GM19468 (cell line): ENCODE results near the gene SLC25A52.
A peak's percentile ranks its signal among the peaks of the same experiment; 100 is the strongest.
"Not testable (repeated sequence)": the region's sequence is repeated elsewhere in the genome, so short reads cannot be mapped to it uniquely, and the experiment has no call there.

Experiments
- ATAC-seq: cut with Tn5 transposase; IDR thresholded peaks from one replicate; pipeline ENCODE4 v1.9.1; 2021; ENCODE audit warnings: mild to moderate bottlenecking, moderate library complexity, moderate number of reproducible peaks; ENCODE audit not compliant: unreplicated experiment; ENCODE audit errors: extremely low read depth

SLC25A52 gene, protein sequence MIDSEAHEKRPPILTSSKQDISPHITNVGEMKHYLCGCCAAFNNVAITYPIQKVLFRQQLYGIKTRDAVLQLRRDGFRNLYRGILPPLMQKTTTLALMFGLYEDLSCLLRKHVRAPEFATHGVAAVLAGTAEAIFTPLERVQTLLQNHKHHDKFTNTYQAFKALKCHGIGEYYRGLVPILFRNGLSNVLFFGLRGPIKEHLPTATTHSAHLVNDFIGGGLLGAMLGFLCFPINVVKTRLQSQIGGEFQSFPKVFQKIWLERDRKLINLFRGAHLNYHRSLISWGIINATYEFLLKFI

DNA sequence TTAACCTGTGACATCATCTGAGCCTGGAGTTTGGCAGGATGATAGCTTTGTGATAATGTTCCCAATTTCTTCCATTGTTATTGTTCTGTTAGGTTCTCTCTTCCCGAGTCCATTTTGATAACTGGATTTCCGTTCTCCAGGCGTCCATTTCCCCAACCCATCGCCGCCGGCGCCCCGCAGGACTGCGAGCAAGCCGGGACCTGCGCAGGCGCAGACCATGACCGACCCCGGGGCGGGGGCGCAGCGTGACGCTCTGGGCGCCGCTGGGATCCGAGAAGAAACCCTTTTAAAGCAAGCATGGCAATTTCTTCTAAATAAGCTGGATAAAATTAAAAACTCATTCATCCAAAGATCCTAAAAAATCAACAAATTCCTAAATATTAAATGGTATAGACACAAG is at the start of gene SLC25A52:
SLC25A52 (minus strand) TSS at position 186 of the 400 bp plus-strand sequence. CDS start 219 bp downstream, outside the sequence.
- no peak for ATAC-seq

DNA sequence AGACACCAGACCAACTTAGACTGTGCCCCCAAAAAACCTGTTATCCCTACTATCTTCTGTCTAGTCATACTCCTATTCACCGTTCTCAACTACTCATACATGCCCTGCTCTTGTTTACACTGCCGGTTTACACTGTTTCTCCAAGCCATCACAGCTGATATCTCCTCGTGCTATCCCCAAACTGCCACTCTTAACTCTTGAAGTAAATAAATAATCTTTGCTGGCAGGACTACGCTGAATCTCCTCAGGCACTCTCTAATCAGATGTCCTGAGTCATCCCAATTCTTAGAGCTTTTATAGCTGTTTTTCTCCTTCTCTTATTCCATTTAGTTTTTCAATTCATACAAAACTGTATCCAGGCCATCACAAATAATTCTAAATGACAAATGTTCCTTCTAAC is 48.4 kb upstream of the SLC25A52 start:
- ATAC-seq = not testable (repeated sequence)

DNA sequence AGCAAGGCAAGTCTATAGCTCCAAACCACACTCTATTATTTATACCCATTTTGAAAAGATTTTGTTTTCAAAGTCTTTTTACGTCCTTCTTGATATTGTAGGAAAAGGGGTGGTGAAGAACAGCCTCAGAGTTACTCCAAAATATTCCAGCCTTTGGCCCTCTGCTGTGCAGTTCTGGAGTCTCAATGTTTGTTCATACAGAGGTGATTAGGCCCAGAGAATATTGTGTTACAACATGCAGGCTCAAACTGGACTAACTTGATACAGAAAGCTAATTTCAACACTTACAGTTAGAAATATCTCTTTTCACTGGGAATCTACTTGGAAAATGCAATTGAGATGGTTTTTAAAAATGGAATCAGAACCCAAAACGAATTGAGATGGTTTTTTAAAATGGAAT is 40.4 kb upstream of the SLC25A52 start:
- no peak for ATAC-seq

DNA sequence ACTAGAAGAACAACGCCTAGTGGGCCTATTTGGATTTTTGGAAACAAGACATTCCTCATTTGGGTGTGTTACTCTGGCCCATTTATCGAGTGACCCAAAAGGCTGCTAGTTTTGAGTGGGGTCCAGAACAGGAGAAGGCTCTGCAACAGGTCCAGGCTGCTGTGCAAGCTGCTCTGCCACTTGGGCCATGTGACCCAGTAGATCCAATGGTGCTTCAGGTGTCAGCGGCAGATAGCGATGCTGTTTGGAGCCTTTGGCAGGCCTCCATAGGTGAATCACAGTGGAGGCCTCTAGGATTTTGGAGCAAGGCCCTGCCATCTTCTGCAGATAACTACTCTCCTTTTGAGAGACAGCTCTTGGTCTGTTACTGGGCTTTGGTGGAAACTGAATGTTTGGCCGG is 38.6 kb upstream of the SLC25A52 start:
- not testable (repeated sequence) for ATAC-seq

DNA sequence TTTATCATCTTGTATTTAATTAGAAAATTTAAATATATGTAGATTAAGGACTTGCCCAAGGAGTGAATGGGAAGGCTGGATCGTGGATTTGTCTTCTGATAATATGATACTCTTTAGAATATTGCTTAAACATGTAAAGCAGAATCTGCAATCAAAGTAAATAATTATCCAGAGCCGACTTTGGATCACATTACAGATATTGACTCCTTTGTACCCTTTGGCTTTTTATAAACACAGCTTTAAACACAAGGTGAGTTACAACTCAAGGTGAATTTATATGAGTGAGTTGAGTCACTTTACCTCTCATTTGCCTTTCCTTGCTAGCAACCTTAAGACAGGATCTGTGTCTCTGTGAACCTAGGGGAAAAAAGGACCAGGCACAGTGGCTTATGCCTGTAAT is 37.7 kb upstream of the SLC25A52 start:
- ATAC-seq = no peak

DNA sequence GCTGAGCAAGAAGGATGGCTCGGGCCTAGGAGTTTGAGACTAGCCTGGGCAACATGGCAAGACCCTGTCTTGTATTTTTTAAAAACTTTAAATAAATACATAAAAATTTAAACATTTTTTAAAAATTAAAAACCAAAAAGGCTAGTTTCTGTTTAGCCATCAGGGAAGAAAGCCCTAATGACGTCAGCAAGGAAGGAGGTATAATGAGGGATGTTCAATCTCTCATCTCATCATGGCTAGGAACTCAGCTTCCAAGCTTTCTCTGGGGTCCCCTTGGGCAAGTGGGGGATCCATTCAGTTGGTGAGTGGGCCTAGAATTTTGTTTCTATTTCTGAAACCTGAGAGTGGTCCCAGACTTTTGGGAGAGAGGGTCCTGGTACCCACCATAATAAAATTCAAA is 35.1 kb upstream of the SLC25A52 start:
- no peak for ATAC-seq

DNA sequence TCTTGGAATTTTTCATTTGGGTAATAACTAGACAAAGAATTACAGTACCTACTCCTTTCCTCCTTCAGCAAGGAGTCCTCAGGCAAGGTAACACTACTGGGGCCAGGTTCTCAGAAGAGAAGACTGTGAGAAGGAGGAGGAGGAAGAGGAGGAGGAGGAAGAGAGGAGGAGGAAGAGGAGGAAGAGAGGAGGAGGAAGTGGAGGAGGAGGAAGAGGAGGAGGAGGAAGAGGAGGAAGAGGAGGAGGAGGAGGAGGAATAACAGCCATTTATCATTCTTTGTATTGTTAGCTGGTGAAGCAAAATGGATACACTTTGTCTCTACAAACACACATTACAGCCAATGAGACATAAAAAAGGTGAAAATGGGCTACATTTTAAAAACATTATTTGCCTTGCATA is 32.9 kb upstream of the SLC25A52 start:
- no peak for ATAC-seq

DNA sequence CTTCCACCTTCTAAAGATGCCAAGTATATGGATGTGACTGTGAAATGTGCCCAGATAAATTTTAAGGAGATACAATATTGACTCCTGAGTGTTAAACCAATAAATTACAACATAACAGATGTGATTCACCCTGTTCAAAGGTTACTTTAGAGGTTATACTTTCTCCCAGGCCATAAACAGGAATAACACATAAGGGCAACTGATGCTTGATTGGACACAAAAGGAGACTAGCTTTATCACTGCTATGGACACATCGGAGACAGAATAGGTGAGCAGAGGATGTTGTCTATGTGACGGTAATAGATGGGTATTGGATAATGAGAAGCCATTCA is 31.9 kb upstream of the SLC25A52 start:
- no peak for ATAC-seq

DNA sequence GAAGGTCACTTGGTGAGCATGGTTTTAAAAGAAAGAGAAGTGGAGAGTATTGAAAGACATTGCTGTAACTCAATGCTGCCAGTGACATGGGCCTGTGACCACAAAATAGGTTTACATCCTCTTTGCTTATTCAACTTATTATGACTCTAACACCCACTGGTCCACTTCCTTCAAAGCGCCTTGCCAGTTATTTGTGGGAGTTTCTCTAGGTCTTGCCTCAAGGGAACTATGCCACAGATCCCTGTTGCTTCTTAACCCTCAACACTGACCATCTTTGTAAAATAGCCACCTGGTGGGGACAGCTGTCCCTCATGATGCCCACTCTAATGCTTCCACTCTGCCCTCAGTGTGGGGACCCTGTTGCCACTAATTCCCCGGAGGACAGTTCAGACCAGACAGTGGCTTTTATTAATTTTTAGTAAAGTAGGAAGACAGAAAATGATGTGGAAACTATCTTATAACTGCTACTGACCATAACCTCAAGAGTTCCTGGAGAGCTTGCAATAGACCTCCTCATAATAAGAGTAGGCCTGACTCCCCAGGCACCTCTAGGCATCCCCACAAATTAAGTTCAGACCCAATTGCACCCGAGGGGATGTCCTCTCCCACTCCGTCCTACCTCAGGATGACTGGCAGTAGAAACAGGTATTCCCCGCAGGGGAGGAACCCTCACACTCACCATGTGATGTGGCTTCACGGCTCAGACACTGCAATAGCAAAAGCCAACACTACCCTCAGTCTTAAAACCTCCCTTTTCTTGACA is 31.3 kb upstream of the SLC25A52 start:
- peak; percentile 81 for ATAC-seq

DNA sequence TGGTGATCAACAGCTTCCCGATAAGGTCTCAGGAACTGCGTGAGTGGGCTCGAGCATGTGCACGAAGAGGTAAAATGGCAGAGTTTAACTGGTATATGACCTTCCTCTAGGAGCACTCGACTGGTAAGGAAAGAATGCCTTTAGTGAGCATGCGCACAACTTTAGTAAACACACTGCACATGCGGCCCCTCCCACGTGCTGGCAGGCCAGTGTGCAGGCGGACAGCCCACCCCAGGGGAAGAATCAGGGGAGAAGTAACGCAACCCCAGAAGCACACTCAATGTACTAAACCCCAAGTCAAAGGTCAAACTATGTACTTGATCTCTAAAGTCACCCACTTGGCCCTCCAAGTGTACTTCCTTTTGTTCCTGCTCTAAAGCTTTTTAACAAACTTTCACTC is 28.7 kb upstream of the SLC25A52 start:
- no peak for ATAC-seq

DNA sequence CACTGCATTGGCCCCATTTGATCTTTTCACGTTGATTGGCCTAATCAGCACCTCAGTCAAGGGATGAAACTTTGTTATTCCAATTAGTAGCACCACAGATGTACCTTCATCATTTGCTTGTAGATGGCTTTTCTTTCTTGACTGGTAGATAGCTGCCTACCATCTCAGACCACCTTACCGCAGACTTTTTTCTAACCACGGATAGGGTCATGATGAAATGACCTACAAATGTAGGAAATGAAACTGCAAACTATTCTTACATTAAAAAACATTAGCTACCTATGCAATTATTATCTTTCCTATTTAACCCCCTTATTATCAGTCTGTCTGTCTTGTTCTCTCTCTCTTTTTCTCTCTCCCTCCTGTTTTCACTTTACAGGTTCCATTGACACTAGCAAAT is 22.4 kb upstream of the SLC25A52 start:
- no peak for ATAC-seq

DNA sequence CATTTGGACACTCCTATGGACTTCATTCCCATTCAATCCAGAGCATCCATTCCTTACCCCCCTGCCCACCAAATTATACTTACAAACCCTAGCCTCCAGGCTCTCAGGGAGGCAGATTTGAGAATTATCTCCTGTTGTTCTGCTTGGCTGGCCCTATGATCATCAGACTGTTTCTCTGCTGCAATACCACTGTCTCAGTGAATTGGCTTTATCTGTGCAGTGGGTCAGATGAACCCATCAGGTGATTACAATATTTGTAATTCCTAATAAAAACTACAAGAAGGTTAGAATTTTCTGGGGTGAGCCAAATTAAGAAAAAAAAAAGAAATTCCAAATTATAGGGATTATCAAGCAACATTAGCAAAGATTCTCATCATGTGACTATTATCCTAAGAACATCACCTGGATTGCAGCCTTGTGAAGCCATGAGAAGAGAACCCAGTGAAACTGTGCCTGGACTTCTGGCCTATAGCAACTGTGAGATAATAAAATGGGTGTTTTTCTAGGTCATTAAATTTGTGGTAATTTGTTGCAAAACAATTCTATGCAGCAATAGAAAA is 17.8 kb upstream of the SLC25A52 start:
- ATAC-seq = no peak

DNA sequence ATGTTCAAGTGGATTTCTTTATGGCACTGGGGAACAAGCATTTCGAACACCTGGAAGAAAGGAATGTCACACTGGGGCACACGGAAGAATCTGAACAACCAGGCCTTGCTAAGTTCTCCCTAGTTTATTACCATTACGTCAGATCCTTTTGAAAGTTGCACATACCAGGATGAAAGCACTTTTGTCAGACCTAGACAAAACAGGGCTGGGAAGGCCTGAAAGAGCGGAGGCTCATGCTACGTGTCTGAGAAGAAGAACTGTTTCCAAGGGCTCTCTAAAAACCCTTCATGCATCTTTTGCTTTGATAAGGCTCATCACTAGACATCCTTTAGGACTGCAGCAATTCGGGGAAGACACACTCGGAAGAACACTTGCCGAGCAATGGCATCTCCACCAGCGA is 15.4 kb upstream of the SLC25A52 start:
- ATAC-seq = no peak

DNA sequence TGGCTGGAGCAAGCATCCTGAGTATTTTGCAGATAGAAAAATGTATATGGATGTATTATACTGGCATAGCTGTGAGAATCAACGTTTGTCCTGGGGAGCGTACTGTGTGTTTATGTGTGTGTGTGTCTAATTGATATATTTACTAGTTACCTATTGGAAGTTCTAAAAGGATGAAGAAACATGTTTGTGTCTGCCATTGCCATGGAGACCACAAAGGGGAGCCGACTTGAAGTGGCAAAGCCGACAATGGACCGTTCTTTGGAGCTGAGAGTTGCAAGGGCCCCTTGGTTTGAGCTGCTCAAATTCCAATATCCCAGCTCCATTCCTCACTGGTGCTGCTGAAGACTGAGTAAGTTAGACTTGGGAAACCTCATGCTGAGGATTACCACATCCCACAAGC is 14.3 kb upstream of the SLC25A52 start:
- ATAC-seq = no peak

DNA sequence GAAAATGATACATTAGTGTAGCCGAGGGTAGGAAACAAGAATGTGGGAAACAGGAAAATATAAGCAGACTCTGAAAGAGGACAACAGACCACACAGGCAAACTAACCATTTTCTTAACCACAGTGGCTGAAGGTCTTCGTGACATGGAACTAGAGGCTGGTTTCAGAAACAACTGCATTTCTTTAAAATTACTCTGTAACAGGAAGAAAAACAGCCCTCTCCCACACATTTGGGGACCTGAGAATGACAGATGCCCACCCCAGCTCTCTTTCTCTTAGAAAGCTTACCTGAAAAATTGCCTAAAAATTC is 13.8 kb upstream of the SLC25A52 start:
- ATAC-seq = peak; percentile 46

DNA sequence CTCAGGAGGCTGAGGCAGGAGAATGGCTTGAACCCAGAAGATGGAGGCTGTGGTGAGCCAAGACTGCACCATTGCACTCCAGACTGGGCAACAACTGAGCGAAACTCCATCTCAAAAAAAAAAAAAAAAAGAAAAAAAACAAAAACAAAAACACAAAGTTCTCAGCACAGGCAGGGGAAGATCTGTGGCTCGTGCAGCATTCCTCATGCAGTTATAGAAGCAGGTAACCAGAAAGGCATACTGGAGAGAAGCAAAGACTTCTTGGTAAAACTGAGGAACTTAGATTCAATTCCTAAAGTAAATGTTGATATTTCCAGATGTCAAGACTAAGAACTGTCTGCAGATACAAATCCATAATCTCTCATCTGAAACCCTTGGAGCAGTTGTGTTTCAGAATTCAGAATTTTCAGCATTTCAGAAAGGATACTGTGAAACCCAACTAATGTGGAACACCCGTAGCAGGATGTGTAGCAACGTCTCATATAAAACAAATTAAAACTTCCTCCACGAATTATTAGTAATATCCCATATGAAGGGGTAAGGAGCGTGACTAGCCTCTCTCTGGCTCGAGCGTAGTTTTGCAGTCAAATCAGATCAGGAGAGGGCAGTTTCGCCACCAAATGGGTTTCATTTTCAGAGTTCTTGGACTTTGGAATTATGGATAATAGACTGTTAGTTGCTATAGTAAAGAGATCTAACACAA is 13.2 kb upstream of the SLC25A52 start:
- ATAC-seq = no peak

DNA sequence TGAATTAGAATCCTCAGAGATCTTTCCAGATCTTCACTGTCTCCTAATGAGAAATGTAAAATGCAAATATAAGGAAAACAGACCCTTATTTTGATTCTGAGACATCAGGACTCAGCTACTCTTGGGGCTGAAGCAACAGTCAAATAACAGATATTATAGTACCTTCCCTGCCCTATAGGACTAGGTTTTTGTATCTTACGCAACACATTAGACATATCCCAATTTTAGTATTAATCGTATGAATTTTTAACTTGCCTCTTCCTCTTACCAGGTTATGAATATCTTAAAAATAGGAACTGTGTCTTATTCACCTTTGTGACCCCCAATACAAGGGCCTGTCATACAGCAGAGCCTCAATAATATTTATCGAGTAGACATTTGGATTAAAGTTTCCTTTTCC is 12.0 kb upstream of the SLC25A52 start:
- ATAC-seq = no peak

DNA sequence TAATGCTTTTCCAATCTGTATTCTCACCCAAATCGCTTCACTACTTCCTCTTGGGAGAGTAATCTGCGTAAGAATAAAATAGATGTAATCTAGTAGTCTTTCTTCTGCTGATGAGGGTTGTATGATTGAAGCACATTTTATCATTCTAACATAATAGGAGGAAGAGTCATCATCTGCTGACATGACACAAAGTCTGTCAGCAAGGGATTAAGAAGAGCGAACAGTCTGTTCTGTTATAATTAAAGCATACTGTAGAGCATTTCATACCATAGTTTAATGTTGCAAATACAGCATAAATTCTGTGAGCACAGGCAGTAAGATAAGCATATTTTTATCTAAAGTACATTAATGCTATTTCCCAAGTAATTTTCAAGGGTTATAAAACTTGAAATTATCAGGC is 10.4 kb downstream of the SLC25A52 start:
- no peak for ATAC-seq

DNA sequence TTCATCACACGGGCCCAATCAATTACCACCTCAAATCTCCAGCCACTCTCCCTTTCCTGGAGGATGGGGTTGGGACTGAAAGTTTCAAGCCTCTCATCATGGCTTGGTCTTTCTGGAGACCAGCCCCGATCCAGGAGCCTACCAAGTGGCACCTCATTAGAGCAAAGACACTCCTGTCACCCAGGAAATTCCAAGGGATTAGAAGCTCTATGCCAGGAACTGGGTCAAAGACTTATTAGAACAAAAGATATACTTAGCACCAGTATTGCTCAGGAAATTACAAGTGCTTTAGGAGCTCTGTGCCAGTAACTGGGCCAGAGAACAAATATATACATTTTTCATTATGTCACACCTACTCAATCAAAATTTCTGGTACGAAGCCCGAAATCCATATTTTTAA is 14.3 kb downstream of the SLC25A52 start:
- no peak for ATAC-seq

DNA sequence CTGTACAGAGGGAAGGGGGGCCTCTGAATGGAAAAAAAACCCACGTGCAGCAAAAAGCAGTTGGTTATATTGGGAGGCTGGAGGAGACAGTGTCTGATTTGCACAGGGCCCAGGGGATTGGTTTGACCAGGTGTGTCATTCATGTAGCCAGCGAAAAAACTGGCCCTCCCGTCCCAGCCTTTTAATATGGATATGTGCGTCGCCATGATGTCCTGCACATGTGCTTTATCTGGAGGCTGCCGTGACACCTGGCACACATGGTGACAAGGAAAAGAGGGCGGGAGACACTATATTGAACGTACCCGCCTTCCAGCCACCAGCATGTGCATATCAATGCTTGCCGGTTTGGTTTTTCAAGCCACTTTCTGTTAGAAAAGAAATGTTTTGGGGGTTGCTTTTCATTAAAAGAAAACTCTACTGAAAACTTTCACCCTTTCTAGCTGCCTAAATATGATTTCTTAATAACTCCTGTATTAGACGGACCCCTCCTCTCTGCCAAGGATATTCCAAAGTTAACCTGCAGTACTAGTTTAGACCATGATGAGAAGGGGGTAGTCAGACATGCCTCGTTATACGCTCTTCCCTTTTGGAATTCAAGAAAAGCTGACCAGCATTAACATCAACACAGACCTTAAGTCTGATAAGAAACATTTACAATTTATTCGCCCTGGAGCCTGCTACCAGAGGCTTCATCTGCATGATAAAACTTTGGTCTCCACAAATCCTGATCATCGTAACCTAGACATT is 16.2 kb downstream of the SLC25A52 start:
- no peak for ATAC-seq

DNA sequence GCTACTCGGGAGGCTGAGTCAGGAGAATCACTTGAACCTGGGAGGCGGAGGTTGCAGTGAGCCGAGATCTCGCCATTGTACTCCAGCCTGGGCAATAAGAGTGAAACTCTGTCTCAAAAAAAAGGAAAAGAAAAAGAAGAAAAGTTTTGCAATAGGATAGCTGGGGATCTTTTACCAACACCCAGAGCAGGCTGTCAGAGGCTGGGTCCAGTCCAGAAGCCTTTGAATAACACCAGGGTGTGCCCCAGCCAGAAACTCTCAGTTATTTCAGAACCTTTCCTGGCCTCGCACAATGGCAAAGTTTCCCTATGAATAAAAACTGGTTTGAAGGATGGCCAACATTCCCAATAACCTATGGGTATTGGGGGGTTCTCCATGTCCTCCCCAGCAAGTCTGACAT is 17.1 kb downstream of the SLC25A52 start:
- ATAC-seq = not testable (repeated sequence)
